ENCODE data around the gene COL26A1. TPM values are rescaled to one million over a fixed set of nuclear protein-coding genes. Genes with fewer than 3 reads are reported as not detected.
A peak's percentile ranks its signal among the peaks of the same experiment; 100 is the strongest.

COL26A1 gene
- total RNA-seq, 1 experiment from 2014 or later = 42.6 TPM

DNA sequence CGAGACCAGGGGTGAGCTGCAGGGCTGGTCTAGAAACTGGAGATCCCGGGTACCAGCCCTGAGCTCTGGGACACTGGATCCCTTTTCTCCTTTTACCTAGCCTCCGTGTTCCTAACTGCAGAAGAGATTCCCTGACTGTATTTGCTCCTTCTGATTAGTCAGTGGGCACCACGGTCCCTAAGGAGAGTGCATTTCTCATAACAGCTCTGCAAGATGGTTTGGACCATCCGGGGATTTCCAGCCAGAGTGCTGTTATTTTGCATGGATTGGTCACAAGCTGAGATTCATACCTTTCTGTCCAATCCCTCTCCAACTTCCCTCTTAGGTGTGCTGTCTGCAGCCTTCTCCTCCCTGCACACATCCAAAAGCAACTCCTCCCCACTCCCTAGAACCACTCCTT, 143.9 kb downstream of the COL26A1 start:
- H3K14ac ChIP-seq (ENCODE audit: insufficient read depth, low read length) = no peak overlapping the region
- no peaks in the 10 kb centered on the region for H3K23me2 ChIP-seq (ENCODE audit: insufficient read length, low read depth, low read length, poor library complexity, severe bottlenecking)
- no CpG with 5 or more reads among the region's 5 CpGs for WGBS (ENCODE audit: extremely low coverage, insufficient read length, low lambda C conversion rate)
- H3K23ac ChIP-seq (ENCODE audit: insufficient read length, low read depth, low read length) = no peak overlapping the region
- no peak overlapping the region for H2BK20ac ChIP-seq (ENCODE audit: low read depth, low read length, poor library complexity, severe bottlenecking)
- H3K18ac ChIP-seq (ENCODE audit: insufficient read length, low read depth, low read length) = no peak overlapping the region
- H3K4me1 Mint-ChIP-seq = peaks cover 32 to 39% of the 10 kb centered on the region in 2 experiments
- DNase-seq = no peak
- no peak overlapping the region for H4K8ac ChIP-seq (replicated peaks; ENCODE audit: insufficient read length, low read depth, low read length)
- H4K5ac ChIP-seq (ENCODE audit: insufficient read length, low read depth, low read length) = no peak overlapping the region
- no peak overlapping the region for H2AK5ac ChIP-seq (ENCODE audit: insufficient read length, low read length)
- H3K9me3 ChIP-seq (ENCODE audit: control insufficient read depth, low read depth, low read length) = no peaks in the 10 kb centered on the region
- peaks cover 3% of the 10 kb centered on the region; the same call in 1 of the 2 replicates for H3K4me1 ChIP-seq (ENCODE audit: insufficient read depth, low read length)
- H2BK5ac ChIP-seq (ENCODE audit: insufficient read length, low read length) = no peak overlapping the region
- H3K27me3 ChIP-seq (ENCODE audit: insufficient read depth, low read length) = no peaks in the 10 kb centered on the region
- peaks cover 2% of the 10 kb centered on the region for H4K20me1 ChIP-seq (ENCODE audit: control insufficient read depth, insufficient read depth, insufficient read length)
- H3T11ph ChIP-seq (ENCODE audit: low read length) = no peak overlapping the region
- no peak overlapping the region for H2AFZ ChIP-seq (ENCODE audit: low read length)
- TF ChIP-seq, protein P1, sequence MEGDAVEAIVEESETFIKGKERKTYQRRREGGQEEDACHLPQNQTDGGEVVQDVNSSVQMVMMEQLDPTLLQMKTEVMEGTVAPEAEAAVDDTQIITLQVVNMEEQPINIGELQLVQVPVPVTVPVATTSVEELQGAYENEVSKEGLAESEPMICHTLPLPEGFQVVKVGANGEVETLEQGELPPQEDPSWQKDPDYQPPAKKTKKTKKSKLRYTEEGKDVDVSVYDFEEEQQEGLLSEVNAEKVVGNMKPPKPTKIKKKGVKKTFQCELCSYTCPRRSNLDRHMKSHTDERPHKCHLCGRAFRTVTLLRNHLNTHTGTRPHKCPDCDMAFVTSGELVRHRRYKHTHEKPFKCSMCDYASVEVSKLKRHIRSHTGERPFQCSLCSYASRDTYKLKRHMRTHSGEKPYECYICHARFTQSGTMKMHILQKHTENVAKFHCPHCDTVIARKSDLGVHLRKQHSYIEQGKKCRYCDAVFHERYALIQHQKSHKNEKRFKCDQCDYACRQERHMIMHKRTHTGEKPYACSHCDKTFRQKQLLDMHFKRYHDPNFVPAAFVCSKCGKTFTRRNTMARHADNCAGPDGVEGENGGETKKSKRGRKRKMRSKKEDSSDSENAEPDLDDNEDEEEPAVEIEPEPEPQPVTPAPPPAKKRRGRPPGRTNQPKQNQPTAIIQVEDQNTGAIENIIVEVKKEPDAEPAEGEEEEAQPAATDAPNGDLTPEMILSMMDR (conservative IDR thresholded peaks at IDR 0.05) = no peak
- no peak overlapping the region for H2BK12ac ChIP-seq (ENCODE audit: insufficient read length, low read depth, low read length)
- H2BK120ac ChIP-seq (ENCODE audit: low read depth, low read length, poor library complexity, severe bottlenecking) = no peak overlapping the region
- H3K27ac Mint-ChIP-seq = peak overlapping the region in 1 of 3 experiments; percentile 82; a peak in 1 of 7 replicates
- no peaks in the 10 kb centered on the region for H3K27me3 Mint-ChIP-seq (ENCODE audit: low read depth)
- H3K4me3 Mint-ChIP-seq = no peak overlapping the region
- H2BK15ac ChIP-seq (ENCODE audit: low read depth, low read length) = no peak overlapping the region
- no peak overlapping the region for H3K4ac ChIP-seq (ENCODE audit: low read depth, low read length)
- no peaks in the 10 kb centered on the region for H3K79me1 ChIP-seq (ENCODE audit: insufficient read depth, low read depth, low read length, poor library complexity, severe bottlenecking)
- H3K27ac ChIP-seq (ENCODE audit: insufficient read length, low read depth, low read length) = no peak overlapping the region
- no peak overlapping the region for H3K4me2 ChIP-seq (ENCODE audit: insufficient read depth, insufficient read length, low read length)
- no peak overlapping the region for H3K9ac ChIP-seq (ENCODE audit: extremely low read depth, insufficient read length, low read length)
- peaks cover 0 to 3% (median 2%) of the 10 kb centered on the region in 3 experiments; a peak in 3 of 7 replicates for H3K36me3 Mint-ChIP-seq (ENCODE audit: insufficient read depth in 1 of 3, low read depth in 3 of 3)
- H4K91ac ChIP-seq (ENCODE audit: insufficient read length, low read depth, low read length) = no peak overlapping the region
- no peak overlapping the region for H3K56ac ChIP-seq (ENCODE audit: insufficient read length, low read depth, low read length)
- H3K9me3 Mint-ChIP-seq = no peaks in the 10 kb centered on the region; a peak in 1 of 5 replicates
- H3K79me2 ChIP-seq (ENCODE audit: insufficient read depth, low read length) = no peaks in the 10 kb centered on the region; the same call in 1 of the 2 replicates
